Activated gamma-delta T cell (primary cell): ENCODE results near the gene KRTAP13-1.

Experiments
- DNase-seq: peaks from one replicate; lab custom pipeline; 2025; lab: John Stamatoyannopoulos, UW
- total RNA-seq, 2 donors: gene quantifications; one replicate each; lab custom pipeline; 2026; lab: John Stamatoyannopoulos, UW

The KRTAP13-1 gene, protein sequence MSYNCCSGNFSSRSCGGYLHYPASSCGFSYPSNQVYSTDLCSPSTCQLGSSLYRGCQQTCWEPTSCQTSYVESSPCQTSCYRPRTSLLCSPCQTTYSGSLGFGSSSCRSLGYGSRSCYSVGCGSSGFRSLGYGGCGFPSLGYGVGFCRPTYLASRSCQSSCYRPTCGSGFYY
- total RNA-seq = 0 reads per million in 2 donors

DNA sequence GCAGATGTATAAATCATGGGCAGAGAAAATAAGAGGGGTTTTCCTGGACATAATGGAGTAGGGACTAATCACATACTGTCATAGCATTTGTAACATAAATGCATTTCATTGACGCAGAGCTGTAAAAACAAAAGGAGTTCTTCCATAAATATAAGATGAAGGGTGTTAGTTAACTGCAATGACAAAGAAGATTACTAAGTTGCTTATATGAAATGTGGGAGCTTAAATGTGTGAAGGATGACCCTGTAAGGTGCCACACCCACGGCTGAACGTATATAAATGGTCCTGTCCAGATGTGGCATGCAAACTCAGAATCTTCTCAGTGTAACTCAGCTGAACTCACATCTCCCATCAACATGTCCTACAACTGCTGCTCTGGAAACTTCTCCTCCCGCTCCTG is at the start of gene KRTAP13-1:
Gene KRTAP13-1, plus strand, starts transcription at position 301 of the 400 bp plus-strand sequence. Its CDS starts 56 bp downstream, at position 357.
- DNase-seq = no peak

DNA sequence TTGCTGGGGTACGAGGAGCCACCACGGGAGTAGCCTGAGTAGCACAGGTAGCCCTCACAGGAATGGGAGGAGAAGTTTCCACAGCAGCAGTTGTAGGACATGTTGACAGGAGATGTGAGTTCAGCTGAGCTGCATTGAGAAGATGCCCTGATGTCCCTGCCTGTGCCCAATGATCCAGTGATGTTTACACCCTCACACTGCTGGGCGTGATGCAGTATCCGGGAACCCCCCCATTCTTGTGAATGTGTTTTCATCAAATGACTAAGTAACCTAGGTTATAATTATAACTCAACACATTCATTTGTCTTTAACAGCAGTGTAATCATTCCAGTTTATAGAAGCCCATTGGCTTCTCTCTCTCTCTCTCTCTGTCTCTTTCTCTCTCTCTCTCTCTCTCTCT is 47.3 kb upstream of the KRTAP13-1 start, which contains the start of gene KRTAP23-1:
Gene KRTAP23-1, minus strand, starts transcription at position 101 of the 400 bp plus-strand sequence. Its CDS starts 0 bp downstream, at position 101.
- no peak for DNase-seq

DNA sequence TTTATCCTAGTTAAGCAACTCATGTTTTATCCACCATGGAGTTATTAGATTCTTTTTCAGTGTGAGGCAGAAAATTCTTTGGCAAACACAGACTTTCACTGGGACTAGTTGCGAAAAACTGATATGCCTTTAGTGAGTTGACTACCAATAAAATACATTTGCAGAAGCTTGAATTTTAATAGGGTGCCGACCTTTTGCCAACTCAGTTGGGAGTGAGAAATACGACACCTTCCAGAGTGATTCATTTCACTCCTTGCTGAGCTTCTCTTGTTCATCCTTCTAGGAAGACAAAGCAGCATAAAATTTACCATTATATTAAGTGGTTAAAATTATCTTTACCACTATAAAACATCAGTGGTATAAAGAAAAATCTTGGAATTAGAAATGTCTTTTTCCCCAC is 46.3 kb upstream of the KRTAP13-1 start:
- no peak for DNase-seq

DNA sequence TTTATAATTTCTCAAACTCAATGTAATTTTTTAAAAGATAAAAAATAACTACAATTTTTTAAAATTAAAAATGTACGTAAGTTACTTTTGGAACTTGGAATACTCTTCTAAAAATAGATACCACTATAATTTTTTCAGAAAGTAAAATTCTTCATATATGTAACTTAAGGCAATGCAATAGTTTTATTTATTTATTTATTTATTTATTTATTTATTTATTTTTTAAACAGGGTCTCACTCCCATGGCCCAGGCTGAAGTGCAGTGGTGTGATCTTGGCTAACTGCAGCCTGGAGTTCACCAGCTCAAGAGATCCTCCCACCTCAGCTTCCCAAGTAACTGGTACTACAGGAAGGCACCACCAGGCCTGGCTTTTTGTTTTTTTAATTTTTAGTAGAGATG is 44.3 kb upstream of the KRTAP13-1 start:
- DNase-seq = no peak

DNA sequence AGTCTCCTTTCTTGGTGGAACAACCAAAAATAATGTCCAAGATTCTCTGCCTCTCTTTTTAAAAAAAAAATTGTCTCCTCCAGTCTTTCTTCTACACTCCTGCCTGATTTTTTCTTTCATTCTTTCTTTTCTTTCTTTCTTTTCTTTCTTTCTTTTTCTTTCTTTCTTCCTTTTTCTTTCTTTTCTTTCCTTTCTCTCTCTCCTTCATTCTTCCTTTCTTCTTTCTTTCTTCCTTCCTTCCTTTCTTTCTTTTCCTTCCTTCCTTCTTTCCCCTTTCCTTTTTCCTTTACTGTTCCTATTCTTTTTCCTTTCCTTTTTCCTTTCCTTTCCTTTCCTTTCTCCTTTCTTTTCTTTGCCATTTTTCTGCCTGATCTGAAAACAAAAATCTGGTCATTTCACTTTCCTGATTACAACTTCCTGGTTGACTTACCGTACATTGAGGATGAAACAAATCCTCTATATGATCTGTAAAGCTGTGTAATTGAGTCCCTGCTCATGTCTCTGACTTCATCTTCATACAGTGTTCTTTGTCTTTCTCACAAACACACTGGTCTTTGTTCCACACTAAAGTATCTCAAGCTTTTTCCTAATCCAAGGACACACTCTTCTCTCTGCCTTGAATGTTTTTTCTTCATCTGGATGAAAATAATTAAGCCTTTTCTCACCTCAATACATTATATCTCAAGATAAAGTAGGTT is 41.4 kb upstream of the KRTAP13-1 start:
- DNase-seq = no peak

DNA sequence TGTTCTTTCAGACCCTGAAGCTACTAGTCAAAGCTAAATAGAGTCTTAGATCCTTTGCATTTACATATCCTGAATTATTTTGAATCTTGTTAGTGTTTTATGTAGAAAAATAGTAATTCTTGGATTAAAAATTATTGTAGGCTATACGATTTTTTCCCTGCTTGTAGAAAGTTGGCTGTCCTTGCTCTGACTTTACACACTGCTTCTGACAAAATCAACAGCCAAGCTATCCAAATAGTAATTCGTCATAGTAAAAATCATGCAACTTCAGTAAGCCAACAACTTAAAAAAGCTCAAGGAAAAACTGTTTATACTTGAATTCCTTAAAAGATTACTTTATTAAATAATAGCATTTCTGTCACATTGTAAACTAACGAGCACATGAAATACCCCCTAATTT is 39.9 kb upstream of the KRTAP13-1 start:
- DNase-seq = no peak

DNA sequence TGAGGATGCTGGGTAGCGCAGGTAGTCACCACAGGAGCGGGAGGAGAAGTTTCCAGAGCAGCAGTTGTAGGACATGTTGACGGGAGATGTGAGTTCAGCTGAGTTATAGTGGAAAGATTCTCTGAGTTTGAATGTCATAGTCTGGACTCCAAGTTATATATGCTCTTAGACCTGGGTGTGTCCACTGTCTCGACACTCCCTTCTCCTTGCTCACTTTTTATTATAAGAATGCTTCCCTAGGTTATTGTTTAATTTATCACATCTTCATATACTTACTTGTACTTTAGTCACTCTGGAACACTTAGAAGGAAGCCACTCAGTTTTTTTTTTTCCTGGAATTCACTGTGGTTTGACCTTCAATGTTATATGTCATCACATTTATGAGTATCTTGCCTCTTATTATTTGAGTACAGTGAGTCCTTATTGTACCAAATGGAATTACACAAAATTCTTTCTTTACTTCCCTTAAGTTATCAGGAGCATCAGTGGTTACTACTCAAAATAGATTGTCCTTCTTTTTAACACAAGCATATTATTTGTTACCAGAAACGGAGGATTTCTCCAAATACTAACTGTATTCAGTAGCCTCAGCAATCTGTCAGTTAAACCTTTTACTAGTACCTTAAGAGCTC is 23.6 kb upstream of the KRTAP13-1 start, which contains the start of gene KRTAP13-2:
Gene KRTAP13-2, minus strand, starts transcription at position 133 of the 632 bp plus-strand sequence. Its CDS starts 58 bp downstream, at position 75.
- no peak for DNase-seq

DNA sequence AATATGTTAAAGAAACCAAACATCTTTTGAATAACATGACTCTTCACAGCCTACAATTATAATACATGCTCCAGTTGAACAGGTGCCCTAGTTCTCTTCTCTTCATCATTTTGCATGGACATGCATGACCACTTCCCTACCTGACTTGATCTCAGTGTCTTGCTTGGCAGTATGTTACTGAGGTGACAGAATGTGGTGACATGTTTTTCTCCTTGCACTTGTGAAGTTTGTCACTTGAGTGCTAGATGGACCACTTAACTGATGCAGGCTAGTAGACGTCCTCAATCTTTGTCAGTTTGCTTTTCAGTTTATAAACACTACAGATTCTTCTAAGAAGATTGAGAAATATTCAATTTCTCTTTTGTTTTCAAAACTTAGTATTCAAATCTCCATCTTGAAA is 13.6 kb upstream of the KRTAP13-1 start:
- DNase-seq = no peak

DNA sequence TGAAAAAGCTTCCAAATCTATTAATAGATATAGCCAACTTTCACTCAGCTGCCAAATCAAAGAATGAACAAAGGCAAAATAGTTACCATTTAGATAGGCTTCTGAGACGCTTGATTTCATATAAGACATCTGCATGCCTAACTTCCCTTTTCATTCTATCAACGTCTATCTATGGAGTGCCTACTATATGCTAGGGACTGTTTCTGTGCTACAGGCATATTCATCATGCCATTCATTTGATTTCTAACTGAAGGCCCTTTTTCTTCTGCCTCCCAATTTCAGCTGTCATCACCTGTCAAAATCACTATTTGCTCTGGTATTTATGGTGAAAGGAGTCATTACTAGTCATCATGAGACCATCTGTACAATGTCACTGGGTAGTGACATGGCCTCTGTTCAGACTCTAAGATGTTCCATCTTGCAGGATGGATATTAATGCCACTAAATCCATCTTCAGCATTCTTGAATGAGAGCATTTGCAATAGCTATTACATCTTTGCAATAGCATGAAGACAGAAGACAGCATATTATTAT is 4.3 kb upstream of the KRTAP13-1 start:
- no peak for DNase-seq

DNA sequence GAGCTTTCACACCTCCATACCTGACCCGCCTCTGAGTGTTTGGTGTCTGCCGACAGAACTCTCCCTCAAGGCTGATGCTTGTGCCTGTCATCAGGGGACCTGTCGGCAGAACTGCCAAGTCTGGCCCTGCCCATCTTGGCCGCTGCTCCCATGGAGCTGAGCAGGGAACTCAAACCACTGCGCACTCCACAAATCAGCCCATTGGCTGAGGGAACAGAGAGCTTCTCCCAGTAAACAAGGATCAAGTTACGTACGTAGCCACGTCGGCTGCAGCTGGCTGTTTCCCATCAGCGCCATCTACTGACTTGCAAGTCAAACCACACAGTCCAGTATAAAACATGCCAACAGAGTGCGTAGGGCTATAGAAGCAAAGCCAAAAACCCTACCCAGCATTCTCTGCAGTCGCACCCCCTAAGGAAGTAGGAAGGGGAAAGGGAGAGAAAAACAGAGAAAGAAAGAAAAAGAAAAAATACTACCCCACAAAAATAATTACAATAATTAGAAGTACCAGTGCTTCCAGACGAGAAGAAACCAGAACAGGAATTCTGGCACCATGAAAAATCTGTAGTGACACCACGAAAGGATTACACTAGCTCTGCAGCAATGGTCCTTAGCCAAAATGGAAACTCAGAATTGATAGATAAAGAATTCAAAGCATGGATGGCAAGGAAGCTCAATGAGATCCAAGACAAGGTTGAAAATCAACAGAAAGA is 13.1 kb downstream of the KRTAP13-1 start:
- DNase-seq = no peak

DNA sequence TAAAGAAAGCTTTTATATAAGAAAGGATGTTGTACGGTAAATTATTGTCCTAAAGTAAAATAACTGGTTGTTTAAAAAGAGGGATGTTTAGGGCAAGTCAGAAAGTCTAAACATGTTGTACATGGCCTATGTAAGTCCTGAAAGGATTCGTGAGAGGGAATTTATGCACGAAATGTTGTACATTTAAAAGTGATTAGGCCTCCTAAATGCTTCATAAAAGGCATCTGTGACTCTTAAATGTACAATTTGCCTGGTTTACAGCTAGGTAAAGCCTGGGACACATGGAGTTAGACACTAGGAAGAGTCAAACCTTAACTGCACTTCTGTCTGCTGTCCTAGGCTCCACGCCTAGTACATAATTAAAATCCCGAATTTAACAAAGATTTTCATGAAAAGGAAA is 20.2 kb downstream of the KRTAP13-1 start:
- DNase-seq = no peak

DNA sequence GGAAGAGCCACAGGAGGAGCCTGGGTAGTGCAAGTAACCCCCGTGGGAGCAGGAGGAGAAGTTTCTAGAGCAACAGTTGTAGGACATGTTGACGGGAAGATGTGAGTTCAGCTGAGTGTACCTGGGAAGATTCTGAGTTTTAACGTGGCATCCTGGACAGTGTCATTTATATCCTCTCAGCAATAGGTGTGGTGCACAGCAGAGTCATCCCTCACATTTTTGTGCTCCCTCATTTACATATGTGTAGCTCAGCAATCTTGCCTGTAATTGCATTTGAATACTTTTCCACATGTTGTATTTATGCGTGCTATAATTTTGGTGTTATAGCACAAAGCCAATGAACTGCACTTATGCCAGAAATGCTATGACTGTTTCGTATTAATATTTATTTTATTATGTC is 30.0 kb downstream of the KRTAP13-1 start, which contains the start of gene KRTAP13-3:
Gene KRTAP13-3, minus strand, starts transcription at position 101 of the 400 bp plus-strand sequence. Its CDS starts 14 bp downstream, at position 87.
- DNase-seq = no peak

DNA sequence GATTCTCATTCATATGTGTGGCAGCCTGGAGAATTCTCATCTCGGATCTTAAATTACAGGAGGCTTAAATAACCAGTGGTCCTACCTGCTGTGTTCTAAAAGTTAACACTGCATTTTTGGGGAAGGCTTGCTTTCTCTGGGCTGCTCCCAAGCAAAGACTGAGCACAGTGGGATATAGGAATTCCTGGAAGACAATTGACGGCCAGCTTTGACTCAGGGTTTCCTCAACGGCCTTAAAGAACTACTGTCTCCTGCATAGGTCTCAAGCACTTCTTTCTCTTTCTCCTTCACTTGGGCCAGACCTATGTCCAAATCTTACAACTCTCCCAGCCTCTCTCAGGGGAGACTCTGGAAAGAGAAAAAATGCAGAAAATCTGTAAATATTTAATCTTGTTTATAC is 30.9 kb downstream of the KRTAP13-1 start:
- no peak for DNase-seq

DNA sequence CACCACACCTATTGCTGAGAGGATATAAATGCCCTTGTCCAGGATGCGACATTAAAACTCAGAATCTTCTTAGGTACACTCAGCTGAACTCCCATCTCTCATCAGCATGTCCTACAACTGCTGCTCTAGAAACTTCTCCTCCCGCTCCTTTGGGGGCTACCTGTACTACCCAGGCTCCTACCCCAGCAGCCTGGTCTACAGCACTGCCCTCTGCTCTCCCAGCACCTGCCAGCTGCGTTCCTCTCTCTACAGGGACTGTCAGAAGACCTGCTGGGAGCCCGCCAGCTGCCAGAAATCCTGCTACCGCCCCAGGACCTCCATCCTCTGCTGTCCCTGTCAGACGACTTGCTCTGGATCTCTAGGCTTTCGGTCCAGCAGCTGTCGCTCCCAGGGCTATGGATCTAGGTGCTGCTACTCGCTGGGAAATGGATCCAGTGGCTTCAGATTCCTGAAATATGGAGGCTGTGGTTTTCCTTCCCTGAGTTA is 34.4 kb downstream of the KRTAP13-1 start, which contains the start of gene KRTAP13-4:
Gene KRTAP13-4, plus strand, starts transcription at position 51 of the 486 bp plus-strand sequence. Its CDS starts 56 bp downstream, at position 107.
- DNase-seq = no peak

DNA sequence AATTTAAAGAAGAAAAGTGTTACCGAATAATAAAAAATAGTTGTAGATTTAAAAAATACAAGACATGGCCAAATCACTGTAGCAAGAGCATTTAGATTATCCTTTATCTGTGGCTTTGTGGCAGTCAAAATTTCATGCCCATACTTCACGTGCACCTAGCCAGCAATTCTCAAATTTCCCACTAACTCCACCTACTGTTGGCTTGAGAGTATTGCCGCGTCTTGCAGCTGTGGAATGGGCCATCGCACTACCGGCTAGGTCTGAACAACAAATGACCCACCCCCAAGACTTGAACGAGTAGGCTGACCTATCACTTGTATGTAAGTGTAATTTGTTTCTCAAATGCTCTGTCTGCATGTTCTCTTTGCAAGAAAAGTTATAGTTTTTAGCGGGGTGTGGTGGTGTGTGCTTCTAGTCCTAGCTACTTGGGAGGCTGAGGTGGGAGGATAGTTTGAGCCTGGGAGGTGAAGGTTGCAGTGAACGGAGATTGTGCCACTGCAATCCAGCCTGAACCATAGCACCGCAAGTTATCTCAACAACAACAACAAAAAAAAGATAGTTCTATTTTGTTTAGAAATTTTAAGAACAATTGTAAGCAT is 38.3 kb downstream of the KRTAP13-1 start:
- DNase-seq = no peak

DNA sequence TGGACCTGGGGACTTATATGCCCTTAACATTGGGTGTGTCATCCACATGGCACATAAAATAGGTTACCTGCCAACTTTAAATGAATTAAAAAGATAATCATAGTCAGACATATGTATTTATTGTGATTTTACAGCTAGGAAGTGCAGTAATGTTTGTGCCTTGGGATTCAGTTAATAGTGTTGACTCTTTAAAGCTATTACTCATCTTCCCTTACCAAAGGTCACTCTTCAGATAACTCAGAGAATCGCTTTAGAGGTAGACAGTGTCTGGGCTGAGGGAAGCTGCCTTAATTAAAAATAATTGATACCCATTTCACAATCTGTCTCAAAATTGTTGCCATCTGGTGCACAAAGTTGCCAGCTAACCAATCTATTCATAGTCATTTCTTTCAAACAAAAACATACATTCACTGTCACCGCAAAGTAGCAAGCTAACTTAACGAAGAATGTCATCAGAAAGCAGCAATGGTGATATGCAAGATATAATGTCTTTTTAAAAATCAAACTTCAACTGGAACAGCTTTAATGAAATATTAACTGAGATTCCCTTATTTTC is 41.3 kb downstream of the KRTAP13-1 start:
- DNase-seq = no peak

DNA sequence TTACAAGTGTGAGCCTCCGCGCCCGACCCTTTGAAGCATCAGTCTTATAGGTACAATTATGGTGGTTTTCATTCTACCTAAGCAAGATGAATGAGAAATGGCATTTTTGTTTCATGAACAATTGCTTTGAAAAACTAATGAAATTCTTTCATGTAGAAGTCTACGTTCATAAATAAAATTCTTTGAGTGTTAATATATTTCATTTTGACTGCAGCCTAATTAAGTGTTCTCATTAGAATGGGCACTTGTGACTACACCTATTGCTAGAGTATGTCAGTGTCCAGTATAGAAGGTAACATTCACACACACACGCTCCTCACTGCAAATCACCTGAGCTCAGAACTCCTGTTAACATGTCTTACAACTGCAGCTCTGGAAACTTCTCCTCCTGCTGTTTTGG is 44.1 kb downstream of the KRTAP13-1 start, which contains the start of gene KRTAP15-1:
Gene KRTAP15-1, plus strand, starts transcription at position 301 of the 400 bp plus-strand sequence. Its CDS starts 53 bp downstream, at position 354.
- no peak for DNase-seq

DNA sequence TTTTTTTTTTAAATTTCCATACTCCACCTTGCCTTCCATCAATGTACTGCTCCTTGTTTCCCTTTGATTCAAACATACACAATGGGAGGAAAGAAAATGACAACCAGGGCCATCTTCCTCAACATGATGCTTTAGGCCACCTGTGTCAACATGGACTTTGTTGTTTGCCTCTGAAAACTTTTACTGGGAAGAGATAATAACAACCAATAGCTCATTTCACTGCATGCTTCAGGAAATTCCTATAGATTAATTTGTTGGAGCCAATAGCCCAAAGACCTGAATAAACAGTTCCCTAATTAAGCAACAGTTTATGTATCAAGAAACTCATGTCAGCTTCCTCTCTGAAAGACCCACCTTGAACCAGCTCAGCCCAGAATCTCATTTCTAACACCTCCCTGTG is 47.4 kb downstream of the KRTAP13-1 start:
- DNase-seq = no peak

DNA sequence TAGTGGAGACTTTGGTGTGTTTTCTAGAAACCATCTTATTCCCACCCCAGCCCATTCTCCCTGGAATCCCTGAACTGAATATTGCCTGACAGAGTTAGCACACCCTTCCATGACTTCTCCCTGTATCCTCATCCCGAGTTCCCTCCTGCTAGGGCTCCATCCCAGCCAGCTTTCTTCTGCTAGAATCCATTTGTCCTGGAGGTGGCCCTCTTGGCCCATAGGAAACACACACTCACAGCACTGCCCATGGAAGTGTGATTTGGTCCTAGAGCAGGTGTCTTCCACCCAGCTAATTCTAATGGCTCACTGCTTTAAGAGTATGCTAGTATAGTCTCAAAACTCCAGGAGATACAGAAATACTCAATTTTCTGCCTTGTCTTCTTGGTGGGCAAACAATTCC is 48.4 kb downstream of the KRTAP13-1 start:
- no peak for DNase-seq
